ENCODE data around the gene PCDHGA10.

DNA sequence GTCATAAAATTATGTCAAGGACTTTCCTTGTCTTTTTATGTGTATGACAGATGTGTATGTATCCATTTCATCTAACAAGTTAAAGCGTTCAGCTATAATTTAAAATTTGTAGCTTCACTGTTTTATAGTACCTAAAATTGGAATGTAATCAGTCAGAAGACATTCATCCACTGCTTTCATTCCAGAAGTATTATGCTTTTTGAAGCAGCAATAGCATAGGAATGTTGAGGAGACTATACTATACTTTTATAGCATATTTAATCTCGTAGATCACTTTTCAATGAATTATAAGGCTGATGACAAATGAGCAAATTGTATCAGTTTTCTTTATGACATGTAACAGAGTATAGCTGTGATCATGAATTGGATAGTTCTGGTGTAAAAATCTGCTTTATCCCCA is 24.4 kb downstream of the PCDHGA10 start:
- TF ChIP-seq POLR2A (IDR thresholded peaks at IDR 0.05): no peak
- TF ChIP-seq, protein P1, sequence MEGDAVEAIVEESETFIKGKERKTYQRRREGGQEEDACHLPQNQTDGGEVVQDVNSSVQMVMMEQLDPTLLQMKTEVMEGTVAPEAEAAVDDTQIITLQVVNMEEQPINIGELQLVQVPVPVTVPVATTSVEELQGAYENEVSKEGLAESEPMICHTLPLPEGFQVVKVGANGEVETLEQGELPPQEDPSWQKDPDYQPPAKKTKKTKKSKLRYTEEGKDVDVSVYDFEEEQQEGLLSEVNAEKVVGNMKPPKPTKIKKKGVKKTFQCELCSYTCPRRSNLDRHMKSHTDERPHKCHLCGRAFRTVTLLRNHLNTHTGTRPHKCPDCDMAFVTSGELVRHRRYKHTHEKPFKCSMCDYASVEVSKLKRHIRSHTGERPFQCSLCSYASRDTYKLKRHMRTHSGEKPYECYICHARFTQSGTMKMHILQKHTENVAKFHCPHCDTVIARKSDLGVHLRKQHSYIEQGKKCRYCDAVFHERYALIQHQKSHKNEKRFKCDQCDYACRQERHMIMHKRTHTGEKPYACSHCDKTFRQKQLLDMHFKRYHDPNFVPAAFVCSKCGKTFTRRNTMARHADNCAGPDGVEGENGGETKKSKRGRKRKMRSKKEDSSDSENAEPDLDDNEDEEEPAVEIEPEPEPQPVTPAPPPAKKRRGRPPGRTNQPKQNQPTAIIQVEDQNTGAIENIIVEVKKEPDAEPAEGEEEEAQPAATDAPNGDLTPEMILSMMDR (IDR thresholded peaks at IDR 0.05): no peak
